Pancreas (tissue), 10 donors: ENCODE results near the gene CRCP. TPM values are rescaled to one million over a fixed set of nuclear protein-coding genes. Genes with fewer than 3 reads are reported as not detected.
"Not testable (repeated sequence)": the region's sequence is repeated elsewhere in the genome, so short reads cannot be mapped to it uniquely, and the experiment has no call there.

Source experiments
- ATAC-seq, 4 donors: fragments of 200-7000 bp; cut with Tn5 transposase; one replicate each; pipeline versions ENCODE4 v1.8.0 to v1.9.1; 2020; ENCODE audit warnings: mild to moderate bottlenecking in 4 of 4, moderate library complexity in 4 of 4
- DNase-seq, 6 donors: peaks; one replicate each; pipeline ENCODE4 v3.0.0-alpha.2; 2020
- FAIRE-seq: peaks from 2 replicates; lab custom pipeline; 2012; peaks lifted over from hg19 to GRCh38; lab: Jason Lieb, UNC
- H3K27ac ChIP-seq, 4 donors: fragments of 200-600 bp; sonication (generic); 1 replicate in 3 of 4; 2 replicates in 1 of 4; pipeline versions ENCODE4 v1.5.0 to v1.8.0; 2020
- H3K27me3 ChIP-seq, 4 donors: fragments of 200-600 bp; one replicate each; pipeline ENCODE4 v1.8.0; 2021
- H3K36me3 ChIP-seq, 3 donors: fragments of 200-600 bp; sonication (generic) in 1 of 3; one replicate each; pipeline versions ENCODE4 v1.5.0 to v1.8.0; 2020 to 2021
- H3K4me1 ChIP-seq, 3 donors: fragments of 200-600 bp; one replicate each; pipeline ENCODE4 v1.8.0; 2021
- H3K4me3 ChIP-seq, 4 donors: fragments of 200-600 bp; sonication (generic) in 2 of 4; one replicate each; pipeline versions ENCODE4 v1.5.0 to v1.8.0; 2020 to 2021
- H3K9me3 ChIP-seq, 4 donors: fragments of 200-600 bp; one replicate each; pipeline ENCODE4 v1.8.0; 2021
- WGBS, 2 donors: extraction: QIAGEN DNeasy Blood & Tissue Kit; methylation state at CpG; one replicate each; pipeline ENCODE4 v1.1.7; 2013; 5-methylcytosine and 5-hydroxymethylcytosine counted together
- intact Hi-C, 3 donors: fragments of 100-400 bp; cut with DNase I; formaldehyde crosslinking; loops; one replicate each; pipeline versions ENCODE4 v1.11.1 to v1.14.2; 2022
- polyA plus RNA-seq, 2 donors: library from polyadenylated mRNA; stranded (reverse); fragments of 200-250 nt; gene quantifications; one replicate each; pipeline ENCODE4 v1.2.3, GENCODE V29; 2013
- total RNA-seq, 6 donors: library from RNA; stranded (reverse); fragmentation: NEBNext Ultra II Directional in 4 of 6; extraction: Animal tissue kit (Norgen Biotek cat#: 25700) in 4 of 6; gene quantifications; one replicate each; pipeline versions ENCODE4 v1.2.1 to v1.2.4, GENCODE V29; 2021 to 2023
- TF ChIP-seq, protein P1 (sequence below), 4 donors: fragments of 200-600 bp; sonication (generic) in 3 of 4; IDR thresholded peaks; one replicate each; pipeline versions ENCODE4 v1.5.0 to v1.8.0; 2021; ENCODE audit warnings: antibody characterized with exemption in 4 of 4
- donor health status: healthy with polysubstance abuse.
- donor health status: DM: no; HTN: no; CAD: no; lungs with moderate emphysema.
- donor health status: DM: no; HTN: no; CAD: no.
- donor health status: control.
- donor health status: control.
- donor health status: Bipolar disorder and iron deficiency.
- donor health status: DM: yes; HTN: yes; CAD: no.
- donor health status: DM: no; HTN: no; CAD: no.
- donor health status: DM: no; HTN: no; CAD: no.
- donor health status: DM: yes; HTN: yes; CAD: no.

CRCP gene
- total and polyA plus RNA-seq, 8 donors: 12.9 to 28.2 (median 18.7) TPM

- TF ChIP-seq, protein P1, sequence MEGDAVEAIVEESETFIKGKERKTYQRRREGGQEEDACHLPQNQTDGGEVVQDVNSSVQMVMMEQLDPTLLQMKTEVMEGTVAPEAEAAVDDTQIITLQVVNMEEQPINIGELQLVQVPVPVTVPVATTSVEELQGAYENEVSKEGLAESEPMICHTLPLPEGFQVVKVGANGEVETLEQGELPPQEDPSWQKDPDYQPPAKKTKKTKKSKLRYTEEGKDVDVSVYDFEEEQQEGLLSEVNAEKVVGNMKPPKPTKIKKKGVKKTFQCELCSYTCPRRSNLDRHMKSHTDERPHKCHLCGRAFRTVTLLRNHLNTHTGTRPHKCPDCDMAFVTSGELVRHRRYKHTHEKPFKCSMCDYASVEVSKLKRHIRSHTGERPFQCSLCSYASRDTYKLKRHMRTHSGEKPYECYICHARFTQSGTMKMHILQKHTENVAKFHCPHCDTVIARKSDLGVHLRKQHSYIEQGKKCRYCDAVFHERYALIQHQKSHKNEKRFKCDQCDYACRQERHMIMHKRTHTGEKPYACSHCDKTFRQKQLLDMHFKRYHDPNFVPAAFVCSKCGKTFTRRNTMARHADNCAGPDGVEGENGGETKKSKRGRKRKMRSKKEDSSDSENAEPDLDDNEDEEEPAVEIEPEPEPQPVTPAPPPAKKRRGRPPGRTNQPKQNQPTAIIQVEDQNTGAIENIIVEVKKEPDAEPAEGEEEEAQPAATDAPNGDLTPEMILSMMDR (IDR thresholded peaks at IDR 0.05): no peak
- Histone ChIP-seq H3K4me1 (peaks cover 1 to 8% (median 1%) of the 10 kb centered on the region in 3 donors), H3K36me3 (no peaks in the 10 kb centered on the region), H3K27ac (no peak overlapping the region), H3K4me3 (no peak overlapping the region), H3K27me3 (no peaks in the 10 kb centered on the region), H3K9me3 (no peaks in the 10 kb centered on the region)
- intact Hi-C loops: no loop called here
- no peak for FAIRE-seq
- no peak for ATAC-seq
- 67 to 74% methylated on average over 9 of the region's 9 CpGs for WGBS, 2 donors
- DNase-seq: peak in 1 of 6 donors; percentile 3
Observed at GRCh38 chr7:66110856-66111255, 3.8 kb upstream of the CRCP start.

DNA sequence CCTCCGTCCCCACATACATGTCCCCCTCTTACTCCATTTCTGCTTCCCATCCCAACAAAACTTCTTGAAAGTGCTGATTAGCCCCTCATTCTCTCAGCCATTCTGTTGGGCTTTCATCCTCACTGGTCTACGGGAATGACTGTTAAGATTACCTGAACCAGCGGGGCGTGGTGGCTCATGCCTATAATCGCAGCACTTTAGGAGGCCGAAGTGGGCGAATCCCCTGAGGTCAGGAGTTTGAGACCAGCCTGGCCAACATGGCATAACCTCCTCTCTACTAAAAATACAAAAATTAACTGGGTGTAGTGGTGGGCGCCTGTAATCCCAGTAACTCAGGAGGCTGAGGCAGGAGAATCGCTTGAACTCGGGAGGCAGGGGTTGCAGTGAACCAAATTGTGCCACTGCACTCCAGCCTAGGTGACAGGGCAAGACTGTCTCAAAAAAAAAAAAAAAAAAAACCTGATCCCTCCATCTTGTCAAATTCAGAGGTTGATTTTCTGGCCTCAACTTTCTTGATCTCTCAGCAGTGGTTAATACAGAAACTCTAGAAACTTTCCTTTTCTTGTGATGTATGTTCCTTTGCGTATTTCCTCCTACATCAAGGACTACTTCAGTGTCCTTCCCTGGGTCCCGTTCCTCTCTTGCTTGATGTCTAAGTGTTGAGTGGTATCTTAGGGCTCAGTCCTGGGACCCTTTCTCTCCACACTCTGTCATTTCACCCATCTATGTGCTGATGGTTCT is 2.2 kb downstream of the CRCP start:
- peaks cover 14 to 26% (median 22%) of the 10 kb centered on the region in 3 donors for H3K4me1 ChIP-seq
- H3K27ac ChIP-seq, H3K4me3 ChIP-seq, H3K9me3 ChIP-seq, FAIRE-seq, H3K27me3 ChIP-seq, H3K36me3 ChIP-seq, ATAC-seq, intact Hi-C loops: not testable (repeated sequence)
- DNase-seq: peak in 1 of 6 donors; percentile 29
- 92 to 94% methylated on average over 12 of the region's 12 CpGs for WGBS, 2 donors

DNA sequence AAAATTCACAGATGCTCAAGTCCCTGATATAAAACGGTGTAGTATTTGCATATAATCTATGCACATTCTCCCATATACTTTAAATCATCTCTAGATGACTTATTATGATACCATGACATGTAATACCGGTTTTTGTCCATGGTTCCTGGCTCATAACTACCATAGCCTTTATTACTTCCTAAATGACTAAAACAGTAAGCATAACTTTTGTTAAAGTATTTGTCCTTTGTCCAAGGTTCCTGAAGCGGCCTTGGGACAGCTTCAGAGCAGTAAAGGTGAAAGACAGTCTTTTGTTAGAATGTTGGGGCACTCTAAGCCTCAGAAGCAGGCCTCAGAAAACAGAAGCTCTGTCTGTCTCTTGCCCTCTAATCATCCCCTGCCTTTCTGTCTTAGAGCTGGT is 4.0 kb downstream of the CRCP start:
- Histone ChIP-seq H3K27ac (no peak overlapping the region), H3K4me3 (no peak overlapping the region), H3K9me3 (no peaks in the 10 kb centered on the region), H3K4me1 (peaks cover 14 to 26% (median 22%) of the 10 kb centered on the region in 3 donors), H3K27me3 (no peaks in the 10 kb centered on the region), H3K36me3 (no peaks in the 10 kb centered on the region)
- ATAC-seq (no peak), DNase-seq (peak in 1 of 6 donors; percentile 4), FAIRE-seq (no peak)
- TF ChIP-seq, protein P1 (IDR thresholded peaks at IDR 0.05): no peak
- intact Hi-C loops: no loop called here
- 24 to 39% methylated on average over 3 of the region's 3 CpGs for WGBS, 2 donors

GRCh38 chr7:66119245-66119850 is 4.7 kb downstream of the CRCP start:
- Histone ChIP-seq H3K27me3 (no peaks in the 10 kb centered on the region), H3K9me3 (no peaks in the 10 kb centered on the region), H3K36me3 (no peaks in the 10 kb centered on the region), H3K4me1 (peaks cover 17 to 24% (median 22%) of the 10 kb centered on the region in 3 donors), H3K27ac (no peak overlapping the region), H3K4me3 (no peak overlapping the region)
- no peak for ATAC-seq
- TF ChIP-seq, protein P1 (IDR thresholded peaks at IDR 0.05): no peak
- FAIRE-seq: no peak
- intact Hi-C loops: no loop called here
- 63% methylated on average over 4 of the region's 4 CpGs for WGBS, 2 donors
- peak in 1 of 6 donors; percentile 3 for DNase-seq

DNA sequence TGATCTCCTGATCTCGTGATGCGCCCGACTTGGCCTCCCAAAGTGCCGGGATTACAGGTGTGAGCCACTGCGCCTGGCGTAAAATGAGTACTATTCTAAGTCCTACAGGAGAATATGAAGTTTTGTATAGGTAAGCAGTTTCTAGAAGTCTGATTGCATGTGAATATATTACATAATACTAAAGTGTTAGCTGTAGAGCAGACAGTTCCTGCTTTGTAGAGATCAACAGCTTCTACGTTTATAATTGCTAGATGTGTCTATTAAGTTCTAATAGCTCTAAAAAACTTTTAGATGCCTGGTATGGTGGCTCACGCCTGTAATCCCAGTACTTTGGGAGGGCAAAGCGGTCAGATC is 8.5 kb downstream of the CRCP start:
- intact Hi-C loops: no loop called here
- DNase-seq: peak in 1 of 6 donors; percentile 17
- H3K36me3 ChIP-seq: no peaks in the 10 kb centered on the region
- H3K4me3 ChIP-seq: no peak overlapping the region
- H3K27me3 ChIP-seq: no peaks in the 10 kb centered on the region
- FAIRE-seq: no peak
- 96 to 98% methylated on average over 9 of the region's 9 CpGs for WGBS, 2 donors
- H3K27ac ChIP-seq: no peak overlapping the region
- no peak for ATAC-seq
- H3K4me1 ChIP-seq: peaks cover 23 to 39% (median 27%) of the 10 kb centered on the region in 3 donors
- TF ChIP-seq, protein P1 (IDR thresholded peaks at IDR 0.05): no peak
- no peaks in the 10 kb centered on the region for H3K9me3 ChIP-seq

GRCh38 chr7:66124569-66124861 is 9.9 kb downstream of the CRCP start:
- 51% methylated on average over 5 of the region's 5 CpGs for WGBS, 2 donors
- DNase-seq: peak in 1 of 6 donors; percentile 28
- FAIRE-seq, H3K27ac ChIP-seq, H3K4me3 ChIP-seq, H3K36me3 ChIP-seq, H3K27me3 ChIP-seq, H3K9me3 ChIP-seq, ATAC-seq, intact Hi-C loops: not testable (repeated sequence)
- H3K4me1 ChIP-seq: peaks cover 15 to 26% (median 18%) of the 10 kb centered on the region in 3 donors
